OCI-LY7 (cell line): ENCODE results near the gene ARHGEF17.

ENCODE experiments used
- EZH2phosphoT487 ChIP-seq: fragments of 200-600 bp; sonication (generic); IDR thresholded peaks from 2 replicates; pipeline ENCODE4 v1.6.1; 2018; ENCODE audit warnings: low read depth, borderline replicate concordance, mild to moderate bottlenecking, mixed run types, antibody characterized with exemption, low read length, moderate library complexity, mixed read lengths
- TF ChIP-seq, protein P1 (sequence below): fragments of 200-600 bp; sonication (generic); conservative IDR thresholded peaks from 2 replicates; pipeline ENCODE4 v1.5.1; 2014; ENCODE audit warnings: mild to moderate bottlenecking, antibody characterized with exemption, low read length, moderate library complexity, mixed read lengths

DNA sequence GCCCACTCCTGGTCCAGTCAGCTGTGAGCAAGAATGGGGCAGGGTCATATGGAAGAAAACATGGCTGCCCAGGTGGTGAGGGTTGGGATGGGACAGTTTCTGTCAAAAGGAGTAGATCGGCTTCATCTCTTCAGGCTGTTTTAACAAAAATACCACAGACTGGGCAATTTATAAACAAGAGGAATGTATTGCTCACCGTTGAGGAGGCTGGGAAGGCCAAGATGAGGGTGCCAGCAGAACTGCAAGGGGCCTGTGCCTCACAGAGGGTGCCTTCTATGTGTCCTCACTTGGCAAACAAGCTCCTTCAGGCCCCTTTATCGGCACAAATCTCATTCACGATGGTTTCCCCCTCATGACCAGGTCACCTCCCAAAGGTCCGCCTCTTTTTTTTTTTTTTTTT, 50.0 kb downstream of the ARHGEF17 start:
- TF ChIP-seq, protein P1, sequence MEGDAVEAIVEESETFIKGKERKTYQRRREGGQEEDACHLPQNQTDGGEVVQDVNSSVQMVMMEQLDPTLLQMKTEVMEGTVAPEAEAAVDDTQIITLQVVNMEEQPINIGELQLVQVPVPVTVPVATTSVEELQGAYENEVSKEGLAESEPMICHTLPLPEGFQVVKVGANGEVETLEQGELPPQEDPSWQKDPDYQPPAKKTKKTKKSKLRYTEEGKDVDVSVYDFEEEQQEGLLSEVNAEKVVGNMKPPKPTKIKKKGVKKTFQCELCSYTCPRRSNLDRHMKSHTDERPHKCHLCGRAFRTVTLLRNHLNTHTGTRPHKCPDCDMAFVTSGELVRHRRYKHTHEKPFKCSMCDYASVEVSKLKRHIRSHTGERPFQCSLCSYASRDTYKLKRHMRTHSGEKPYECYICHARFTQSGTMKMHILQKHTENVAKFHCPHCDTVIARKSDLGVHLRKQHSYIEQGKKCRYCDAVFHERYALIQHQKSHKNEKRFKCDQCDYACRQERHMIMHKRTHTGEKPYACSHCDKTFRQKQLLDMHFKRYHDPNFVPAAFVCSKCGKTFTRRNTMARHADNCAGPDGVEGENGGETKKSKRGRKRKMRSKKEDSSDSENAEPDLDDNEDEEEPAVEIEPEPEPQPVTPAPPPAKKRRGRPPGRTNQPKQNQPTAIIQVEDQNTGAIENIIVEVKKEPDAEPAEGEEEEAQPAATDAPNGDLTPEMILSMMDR = no peak
- no peak for TF ChIP-seq EZH2phosphoT487
